Measurements from ENCODE around the gene WDR45B. TPM values are rescaled to one million over a fixed set of nuclear protein-coding genes. Genes with fewer than 3 reads are reported as not detected.

The WDR45B gene
- total RNA-seq, 1 donor from 2014 or later = 40.7 TPM

DNA sequence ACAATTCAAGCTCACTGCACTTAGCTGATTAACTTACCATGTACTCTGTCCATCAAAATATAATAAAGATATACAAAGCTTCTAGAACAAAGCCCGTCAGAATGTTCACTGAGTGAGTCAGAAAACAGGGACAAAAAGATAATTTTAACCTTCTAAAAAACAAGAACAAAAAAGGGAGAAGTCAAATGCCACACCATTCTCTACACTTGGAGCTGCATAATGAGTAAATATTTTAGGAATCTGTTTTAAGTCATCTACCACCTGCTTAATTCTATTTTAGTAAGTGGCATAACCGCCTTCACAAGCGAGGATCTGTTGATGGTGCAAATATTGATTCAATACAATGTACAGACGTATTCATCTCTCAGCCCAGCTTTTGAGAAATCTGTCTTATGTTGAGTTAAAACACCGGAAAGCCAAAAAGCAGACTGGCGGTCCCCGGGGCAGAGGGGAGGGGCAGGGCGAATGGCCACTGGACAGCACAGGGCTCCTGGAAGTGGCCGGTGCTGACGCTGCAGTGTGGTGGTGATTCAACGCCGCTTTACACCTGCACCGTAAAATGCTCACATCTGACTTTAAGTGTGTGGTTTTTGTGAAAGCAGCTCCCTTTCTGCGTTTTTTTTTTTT lies 30.1 kb upstream of the WDR45B start:
- peaks cover 0 to 3% (median 0%) of the 10 kb centered on the region in 3 donors for H3K4me1 ChIP-seq (ENCODE audit: control insufficient read depth in 3 of 3, insufficient read depth in 3 of 3, low read length in 3 of 3)
- H3K36me3 ChIP-seq (ENCODE audit: control insufficient read depth in 3 of 3, insufficient read depth in 3 of 3, low read length in 3 of 3) = no peaks in the 10 kb centered on the region
- no peaks in the 10 kb centered on the region for H3K27me3 ChIP-seq (ENCODE audit: control insufficient read depth in 3 of 3, insufficient read depth in 3 of 3, low read length in 3 of 3)
- H3K27ac ChIP-seq (ENCODE audit: low read depth, low read length) = no peak overlapping the region
- H3K4me3 ChIP-seq (ENCODE audit: low read length in 3 of 3) = peak overlapping the region; percentile 27 to 65 (median 35)
- H3K9ac ChIP-seq (ENCODE audit: low read depth in 1 of 3, low read length in 3 of 3) = peak overlapping the region in 2 of 3 donors; percentile 50 to 57
- H3K9me3 ChIP-seq (ENCODE audit: control insufficient read depth in 3 of 3, low read length in 3 of 3) = peaks cover 0 to 2% (median 0%) of the 10 kb centered on the region in 3 donors

DNA sequence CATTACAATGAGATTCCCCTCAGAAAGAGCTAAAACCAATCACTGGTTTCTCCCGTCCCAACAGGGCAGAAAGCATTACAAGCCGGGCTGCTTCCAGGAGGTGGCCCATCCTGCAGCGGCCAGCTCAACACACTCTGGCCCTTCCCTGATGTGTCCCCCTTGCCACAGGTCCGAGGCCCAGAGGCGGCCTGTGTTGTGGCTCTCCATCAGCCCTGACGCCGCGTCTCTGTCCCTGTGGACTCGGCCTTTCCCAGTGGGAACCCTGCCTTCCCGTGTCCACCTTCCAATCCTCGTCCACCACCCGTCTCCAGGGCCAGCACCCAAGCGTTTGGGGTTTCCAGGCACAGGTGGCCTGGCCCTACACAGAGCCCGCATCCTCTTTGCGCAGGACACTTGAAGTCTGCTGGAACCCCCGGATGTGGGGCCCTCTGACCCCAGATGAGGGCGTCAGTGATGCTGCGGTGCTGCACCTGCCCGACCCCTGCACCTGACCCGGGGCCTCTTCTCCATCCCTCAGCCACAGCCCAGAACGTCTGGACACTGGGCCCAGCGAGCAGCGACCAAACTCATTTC lies 29.2 kb upstream of the WDR45B start:
- peaks cover 0 to 3% (median 0%) of the 10 kb centered on the region in 3 donors for H3K4me1 ChIP-seq (ENCODE audit: control insufficient read depth in 3 of 3, insufficient read depth in 3 of 3, low read length in 3 of 3)
- H3K36me3 ChIP-seq (ENCODE audit: control insufficient read depth in 3 of 3, insufficient read depth in 3 of 3, low read length in 3 of 3) = no peaks in the 10 kb centered on the region
- H3K9ac ChIP-seq (ENCODE audit: low read depth in 1 of 3, low read length in 3 of 3) = no peak overlapping the region
- no peak overlapping the region for H3K4me3 ChIP-seq (ENCODE audit: low read length in 3 of 3)
- H3K27me3 ChIP-seq (ENCODE audit: control insufficient read depth in 3 of 3, insufficient read depth in 3 of 3, low read length in 3 of 3) = no peaks in the 10 kb centered on the region
- no peak overlapping the region for H3K27ac ChIP-seq (ENCODE audit: low read depth, low read length)
- H3K9me3 ChIP-seq (ENCODE audit: control insufficient read depth in 3 of 3, low read length in 3 of 3) = peaks cover 0 to 2% (median 0%) of the 10 kb centered on the region in 3 donors

DNA sequence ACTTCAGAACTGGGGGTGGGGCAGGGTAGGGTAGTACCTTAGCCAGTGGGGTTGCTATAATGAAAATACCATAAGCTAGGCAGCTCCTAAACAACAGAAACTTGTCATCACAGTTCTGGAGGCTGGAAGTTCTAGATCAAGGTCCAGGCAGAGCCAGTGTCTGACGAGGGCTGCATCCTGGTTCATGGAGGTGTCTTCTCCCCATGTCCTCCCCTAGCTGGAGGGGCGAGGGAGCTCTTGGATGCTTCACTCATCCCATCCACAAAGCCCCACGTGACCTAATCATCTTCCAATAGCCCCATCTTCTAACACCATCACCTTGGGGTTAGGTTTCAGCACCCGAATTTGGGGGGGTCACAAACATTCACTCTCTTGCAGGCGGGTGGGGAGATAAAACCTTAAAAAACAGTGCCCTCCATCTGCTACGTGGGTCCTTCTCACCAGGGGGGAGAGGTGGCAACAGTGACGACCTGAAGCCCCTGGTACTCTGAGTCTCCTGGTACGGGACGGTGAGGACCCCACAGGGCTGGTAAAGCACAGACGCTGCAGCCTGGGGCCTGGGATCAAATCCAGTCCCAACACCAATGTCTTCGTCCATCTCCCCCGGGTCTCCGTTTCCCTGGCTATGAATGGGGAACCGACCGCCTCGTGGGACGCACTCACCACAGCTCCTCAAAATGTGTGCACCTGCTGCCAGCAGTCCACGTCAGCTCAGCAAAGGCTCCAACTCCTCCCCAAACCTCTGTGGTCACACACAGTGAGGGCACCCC lies 27.4 kb upstream of the WDR45B start:
- no peak overlapping the region for H3K4me3 ChIP-seq (ENCODE audit: low read length in 3 of 3)
- no peak overlapping the region for H3K27ac ChIP-seq (ENCODE audit: low read depth, low read length)
- H3K9me3 ChIP-seq (ENCODE audit: control insufficient read depth in 3 of 3, low read length in 3 of 3) = no peaks in the 10 kb centered on the region
- H3K36me3 ChIP-seq (ENCODE audit: control insufficient read depth in 3 of 3, insufficient read depth in 3 of 3, low read length in 3 of 3) = no peaks in the 10 kb centered on the region
- no peaks in the 10 kb centered on the region for H3K27me3 ChIP-seq (ENCODE audit: control insufficient read depth in 3 of 3, insufficient read depth in 3 of 3, low read length in 3 of 3)
- peaks cover 0 to 3% (median 0%) of the 10 kb centered on the region in 3 donors for H3K4me1 ChIP-seq (ENCODE audit: control insufficient read depth in 3 of 3, insufficient read depth in 3 of 3, low read length in 3 of 3)
- peak overlapping the region in 1 of 3 donors; percentile 16 for H3K9ac ChIP-seq (ENCODE audit: low read depth in 1 of 3, low read length in 3 of 3)

DNA sequence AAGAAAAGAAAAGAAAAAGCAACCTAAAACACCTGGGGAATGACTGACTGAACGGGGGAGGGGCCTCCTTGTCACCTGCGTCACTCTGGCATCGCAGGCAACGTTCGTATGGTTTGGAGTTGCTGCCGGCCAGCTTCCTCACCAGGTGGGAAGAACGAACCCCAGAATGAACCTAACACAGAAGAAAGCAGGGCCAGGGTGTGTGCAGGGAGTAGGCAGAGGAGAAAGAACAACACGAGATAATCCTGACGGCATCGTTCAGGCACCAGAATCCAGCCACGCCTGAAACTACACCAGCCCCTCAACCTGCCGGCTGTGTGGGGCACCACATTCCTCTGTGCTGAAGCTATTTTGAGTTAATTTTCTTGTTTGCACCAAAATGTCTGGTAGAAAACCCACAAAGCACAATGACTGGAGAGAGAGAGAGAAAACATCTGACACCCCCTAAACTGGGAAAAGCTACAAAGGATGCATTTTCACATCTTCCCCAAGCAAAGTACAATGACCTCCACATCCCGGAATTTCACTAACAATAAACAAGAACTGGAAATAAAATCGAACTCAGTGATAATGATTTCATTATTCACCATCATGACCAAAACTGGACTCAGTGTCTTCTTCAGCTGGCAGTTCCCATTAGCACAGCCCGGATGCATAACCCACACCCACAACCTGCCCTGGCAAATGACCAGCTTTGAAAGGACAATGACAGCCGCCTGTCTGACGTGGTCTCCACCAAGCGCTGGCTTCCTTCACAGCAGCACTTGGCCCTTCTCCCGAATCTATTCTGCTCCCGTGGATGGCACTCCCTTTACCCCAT lies 26.6 kb upstream of the WDR45B start:
- no peak overlapping the region for H3K4me3 ChIP-seq (ENCODE audit: low read length in 3 of 3)
- H3K27me3 ChIP-seq (ENCODE audit: control insufficient read depth in 3 of 3, insufficient read depth in 3 of 3, low read length in 3 of 3) = no peaks in the 10 kb centered on the region
- no peak overlapping the region for H3K27ac ChIP-seq (ENCODE audit: low read depth, low read length)
- peaks cover 0 to 3% (median 0%) of the 10 kb centered on the region in 3 donors for H3K4me1 ChIP-seq (ENCODE audit: control insufficient read depth in 3 of 3, insufficient read depth in 3 of 3, low read length in 3 of 3)
- no peaks in the 10 kb centered on the region for H3K36me3 ChIP-seq (ENCODE audit: control insufficient read depth in 3 of 3, insufficient read depth in 3 of 3, low read length in 3 of 3)
- no peaks in the 10 kb centered on the region for H3K9me3 ChIP-seq (ENCODE audit: control insufficient read depth in 3 of 3, low read length in 3 of 3)
- H3K9ac ChIP-seq (ENCODE audit: low read depth in 1 of 3, low read length in 3 of 3) = no peak overlapping the region

DNA sequence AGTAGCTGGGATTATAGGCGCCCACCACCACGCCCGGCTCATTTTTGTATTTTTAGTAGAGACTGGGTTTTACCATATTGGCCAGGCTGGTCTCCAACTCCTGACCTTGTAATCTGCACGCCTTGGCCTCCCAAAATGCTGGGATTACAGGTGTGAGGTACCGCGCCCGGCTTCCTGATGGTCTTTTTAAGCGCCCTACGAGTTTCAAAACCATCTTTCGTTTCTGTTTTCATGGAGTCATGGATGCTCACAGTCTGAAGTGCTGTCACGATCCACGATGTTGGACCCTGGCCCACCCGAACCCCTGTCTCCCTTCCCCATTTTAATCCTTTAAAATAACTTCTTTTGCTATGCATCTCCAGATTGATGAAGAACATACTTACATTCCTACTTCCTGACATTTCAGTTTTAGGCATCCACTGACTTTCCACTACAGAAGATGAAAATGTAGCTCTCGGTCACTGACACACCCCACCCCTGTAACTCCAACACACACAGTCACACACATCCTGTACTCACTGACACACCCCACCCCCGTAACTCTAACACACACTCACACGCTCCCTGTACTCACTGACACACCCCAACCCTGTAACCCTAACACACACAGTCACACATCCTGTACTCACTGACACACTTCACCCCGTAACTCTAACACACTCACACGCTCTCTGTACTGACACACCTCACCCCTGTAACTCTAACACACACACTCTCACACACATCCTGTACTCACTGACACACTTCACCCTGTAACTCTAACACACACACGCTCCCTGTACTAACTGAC lies 22.6 kb upstream of the WDR45B start:
- peaks cover 2 to 6% (median 3%) of the 10 kb centered on the region in 3 donors for H3K4me1 ChIP-seq (ENCODE audit: control insufficient read depth in 3 of 3, insufficient read depth in 3 of 3, low read length in 3 of 3)
- H3K9ac ChIP-seq (ENCODE audit: low read depth in 1 of 3, low read length in 3 of 3) = no peak overlapping the region
- H3K27ac ChIP-seq (ENCODE audit: low read depth, low read length) = no peak overlapping the region
- no peak overlapping the region for H3K4me3 ChIP-seq (ENCODE audit: low read length in 3 of 3)
- peaks cover 0 to 3% (median 3%) of the 10 kb centered on the region in 3 donors for H3K36me3 ChIP-seq (ENCODE audit: control insufficient read depth in 3 of 3, insufficient read depth in 3 of 3, low read length in 3 of 3)
- no peaks in the 10 kb centered on the region for H3K9me3 ChIP-seq (ENCODE audit: control insufficient read depth in 3 of 3, low read length in 3 of 3)
- no peaks in the 10 kb centered on the region for H3K27me3 ChIP-seq (ENCODE audit: control insufficient read depth in 3 of 3, insufficient read depth in 3 of 3, low read length in 3 of 3)

DNA sequence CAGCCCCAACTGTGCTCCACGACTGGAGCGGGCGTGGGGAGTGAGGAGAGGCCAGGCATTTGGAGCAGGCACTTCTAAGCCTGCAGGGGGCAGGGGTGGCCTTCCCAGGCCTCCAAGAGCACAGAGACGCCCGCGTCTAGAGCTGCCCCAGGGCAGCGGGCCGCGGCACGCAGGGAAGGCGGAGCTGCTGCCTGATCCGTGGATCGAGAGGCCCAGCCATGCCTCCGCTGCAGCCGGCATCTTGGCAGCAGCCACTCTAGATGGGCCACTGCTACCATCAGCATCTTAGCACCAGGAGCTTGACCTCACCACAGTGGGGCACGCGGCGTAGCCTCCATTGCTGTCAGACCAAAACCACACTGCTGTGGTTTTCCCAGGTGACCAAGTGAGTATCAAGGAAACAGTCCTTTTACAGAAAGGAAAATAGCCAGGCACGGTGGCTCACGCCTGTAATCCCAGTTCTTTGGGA lies 20.4 kb upstream of the WDR45B start:
- H3K9me3 ChIP-seq (ENCODE audit: control insufficient read depth in 3 of 3, low read length in 3 of 3) = no peaks in the 10 kb centered on the region
- peak overlapping the region in 2 of 3 donors; percentile 48 to 52 for H3K4me3 ChIP-seq (ENCODE audit: low read length in 3 of 3)
- H3K4me1 ChIP-seq (ENCODE audit: control insufficient read depth in 3 of 3, insufficient read depth in 3 of 3, low read length in 3 of 3) = peaks cover 2 to 6% (median 3%) of the 10 kb centered on the region in 3 donors
- no peaks in the 10 kb centered on the region for H3K27me3 ChIP-seq (ENCODE audit: control insufficient read depth in 3 of 3, insufficient read depth in 3 of 3, low read length in 3 of 3)
- peak overlapping the region in 2 of 3 donors; percentile 33 to 54 for H3K9ac ChIP-seq (ENCODE audit: low read depth in 1 of 3, low read length in 3 of 3)
- H3K27ac ChIP-seq (ENCODE audit: low read depth, low read length) = no peak overlapping the region
- H3K36me3 ChIP-seq (ENCODE audit: control insufficient read depth in 3 of 3, insufficient read depth in 3 of 3, low read length in 3 of 3) = peaks cover 2 to 3% (median 3%) of the 10 kb centered on the region in 3 donors

DNA sequence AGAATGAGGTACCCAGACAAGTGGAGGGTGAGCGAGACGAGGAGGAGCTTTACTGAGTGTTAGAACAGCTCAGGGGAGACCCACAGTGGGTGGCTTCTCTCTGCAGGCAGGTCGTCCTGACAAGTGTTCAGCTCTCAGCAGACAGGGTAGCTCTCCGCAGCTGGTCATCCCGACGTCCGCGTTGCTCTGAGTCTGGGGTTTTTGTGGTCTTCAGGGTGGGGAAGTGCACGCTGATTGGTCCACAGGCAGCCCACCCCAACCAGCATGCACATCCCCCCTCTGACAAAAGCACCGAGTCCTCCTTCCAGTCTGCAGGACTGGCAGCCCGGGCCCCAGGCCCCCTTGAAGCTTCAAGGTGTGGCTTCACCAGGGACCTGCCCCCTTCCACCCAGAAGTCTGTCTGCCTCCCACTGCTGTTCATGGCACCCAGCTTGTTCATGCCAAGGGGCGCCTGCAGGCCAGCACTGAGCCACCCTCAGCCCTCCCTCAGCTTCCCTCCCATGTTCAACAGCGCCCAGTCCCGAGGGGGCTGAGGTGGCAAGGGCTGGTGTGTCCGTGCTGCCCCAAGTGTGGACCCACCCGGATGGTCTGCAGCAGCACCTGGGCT lies 19.9 kb upstream of the WDR45B start:
- peaks cover 2 to 6% (median 3%) of the 10 kb centered on the region in 3 donors for H3K4me1 ChIP-seq (ENCODE audit: control insufficient read depth in 3 of 3, insufficient read depth in 3 of 3, low read length in 3 of 3)
- H3K27me3 ChIP-seq (ENCODE audit: control insufficient read depth in 3 of 3, insufficient read depth in 3 of 3, low read length in 3 of 3) = no peaks in the 10 kb centered on the region
- H3K9me3 ChIP-seq (ENCODE audit: control insufficient read depth in 3 of 3, low read length in 3 of 3) = no peaks in the 10 kb centered on the region
- H3K4me3 ChIP-seq (ENCODE audit: low read length in 3 of 3) = no peak overlapping the region
- H3K27ac ChIP-seq (ENCODE audit: low read depth, low read length) = no peak overlapping the region
- peaks cover 2 to 3% (median 3%) of the 10 kb centered on the region in 3 donors for H3K36me3 ChIP-seq (ENCODE audit: control insufficient read depth in 3 of 3, insufficient read depth in 3 of 3, low read length in 3 of 3)
- H3K9ac ChIP-seq (ENCODE audit: low read depth in 1 of 3, low read length in 3 of 3) = peak overlapping the region in 1 of 3 donors; percentile 54

DNA sequence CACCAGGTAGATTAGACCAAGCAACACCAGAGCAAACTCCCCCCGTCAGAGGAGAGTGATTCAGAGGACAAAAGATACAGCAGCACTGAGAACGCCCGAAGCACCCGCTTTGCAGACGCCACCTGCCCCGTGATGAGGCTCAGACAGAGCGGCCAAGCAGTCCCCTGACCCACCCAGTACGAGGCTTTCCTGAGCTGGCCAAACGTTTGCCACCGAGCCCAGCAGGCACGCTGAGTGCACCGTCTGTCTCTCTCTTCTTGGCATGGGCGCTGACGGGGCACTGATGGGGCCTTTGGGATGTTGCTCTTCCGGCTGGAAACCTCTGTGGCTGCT lies 19.4 kb upstream of the WDR45B start:
- no peak overlapping the region for H3K27ac ChIP-seq (ENCODE audit: low read depth, low read length)

More for the DNA sequence above, 19.4 kb upstream of the WDR45B start:
- Histone ChIP-seq H3K36me3 (ENCODE audit: control insufficient read depth in 3 of 3, insufficient read depth in 3 of 3, low read length in 3 of 3) (peaks cover 2 to 3% (median 3%) of the 10 kb centered on the region in 3 donors), H3K9ac (ENCODE audit: low read depth in 1 of 3, low read length in 3 of 3) (no peak overlapping the region), H3K27me3 (ENCODE audit: control insufficient read depth in 3 of 3, insufficient read depth in 3 of 3, low read length in 3 of 3) (no peaks in the 10 kb centered on the region), H3K4me1 (ENCODE audit: control insufficient read depth in 3 of 3, insufficient read depth in 3 of 3, low read length in 3 of 3) (peaks cover 2 to 6% (median 3%) of the 10 kb centered on the region in 3 donors), H3K4me3 (ENCODE audit: low read length in 3 of 3) (no peak overlapping the region), H3K9me3 (ENCODE audit: control insufficient read depth in 3 of 3, low read length in 3 of 3) (no peaks in the 10 kb centered on the region)

Measured in skeletal muscle tissue (tissue), 4 donors.